ENCODE results near the gene TRIP13.

DNA sequence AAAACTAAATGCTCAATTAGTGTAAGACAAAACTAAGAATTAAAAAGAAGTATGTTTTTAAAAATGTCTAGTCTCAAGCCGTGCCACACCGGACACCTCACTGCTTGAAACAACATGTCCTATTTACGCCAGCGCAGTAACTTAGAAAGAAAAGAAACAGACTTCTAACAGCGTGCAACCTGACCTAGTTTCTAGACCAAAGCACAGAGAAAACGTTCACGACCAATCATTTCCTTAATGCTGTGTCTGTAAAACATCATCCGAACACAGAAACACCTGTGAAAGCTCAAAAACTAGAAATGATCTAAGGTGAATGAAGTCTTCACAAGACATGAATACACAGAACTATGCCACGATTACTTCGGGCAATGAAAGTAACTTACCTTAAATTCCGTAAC, 4.0 kb upstream of the TRIP13 start:
- TF ChIP-seq, protein P1, sequence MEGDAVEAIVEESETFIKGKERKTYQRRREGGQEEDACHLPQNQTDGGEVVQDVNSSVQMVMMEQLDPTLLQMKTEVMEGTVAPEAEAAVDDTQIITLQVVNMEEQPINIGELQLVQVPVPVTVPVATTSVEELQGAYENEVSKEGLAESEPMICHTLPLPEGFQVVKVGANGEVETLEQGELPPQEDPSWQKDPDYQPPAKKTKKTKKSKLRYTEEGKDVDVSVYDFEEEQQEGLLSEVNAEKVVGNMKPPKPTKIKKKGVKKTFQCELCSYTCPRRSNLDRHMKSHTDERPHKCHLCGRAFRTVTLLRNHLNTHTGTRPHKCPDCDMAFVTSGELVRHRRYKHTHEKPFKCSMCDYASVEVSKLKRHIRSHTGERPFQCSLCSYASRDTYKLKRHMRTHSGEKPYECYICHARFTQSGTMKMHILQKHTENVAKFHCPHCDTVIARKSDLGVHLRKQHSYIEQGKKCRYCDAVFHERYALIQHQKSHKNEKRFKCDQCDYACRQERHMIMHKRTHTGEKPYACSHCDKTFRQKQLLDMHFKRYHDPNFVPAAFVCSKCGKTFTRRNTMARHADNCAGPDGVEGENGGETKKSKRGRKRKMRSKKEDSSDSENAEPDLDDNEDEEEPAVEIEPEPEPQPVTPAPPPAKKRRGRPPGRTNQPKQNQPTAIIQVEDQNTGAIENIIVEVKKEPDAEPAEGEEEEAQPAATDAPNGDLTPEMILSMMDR (IDR thresholded peaks at IDR 0.05): no peak
- TF ChIP-seq POLR2A (IDR thresholded peaks at IDR 0.05): no peak

Data from thyroid gland (tissue), 4 donors.